Measurements from ENCODE around the gene ERF. TPM values are rescaled to one million over a fixed set of nuclear protein-coding genes. Genes with fewer than 3 reads are reported as not detected.

The ERF gene
- total and polyA plus RNA-seq, 4 donors, result 24.2 to 53.6 (median 43.0) TPM

DNA sequence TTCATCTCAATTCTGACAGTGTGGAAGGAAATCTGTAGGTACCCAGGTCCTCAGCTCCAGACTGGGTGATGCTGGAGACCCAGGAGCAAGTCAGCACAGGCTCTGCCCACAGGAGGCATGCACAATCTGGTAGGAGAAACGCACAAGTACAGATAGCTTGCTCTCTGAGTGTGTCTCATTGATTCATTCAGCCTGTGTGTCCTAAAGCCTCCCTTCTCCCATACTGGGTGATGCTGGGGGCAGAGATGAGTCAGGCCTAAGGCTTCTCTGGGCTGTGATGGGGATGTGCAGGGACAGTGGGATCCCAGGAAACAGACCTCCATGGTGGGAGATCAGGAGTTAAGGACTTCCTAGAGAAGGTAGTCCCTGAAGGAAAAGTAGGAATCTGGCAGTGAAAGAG lies 28.0 kb downstream of the ERF start:
- H3K4me1 ChIP-seq (ENCODE audit: control insufficient read depth in 5 of 5, insufficient read depth in 5 of 5, low read length in 5 of 5), result no peaks in the 10 kb centered on the region
- H3K4me3 ChIP-seq, result no peak overlapping the region
- no peak for DNase-seq
- ATAC-seq (ENCODE audit: insufficient read depth, low FRiP score), result no peak
- no peak overlapping the region for H3K27ac ChIP-seq (ENCODE audit: low read depth in 1 of 2, low read length in 1 of 2)
- H3K27me3 ChIP-seq (ENCODE audit: control insufficient read depth in 3 of 3, insufficient read depth in 3 of 3, low read length in 2 of 3), result no peaks in the 10 kb centered on the region
- 87 to 100% methylated on average over 1 of the region's 1 CpG for WGBS, 2 donors
- TF ChIP-seq, protein P1, sequence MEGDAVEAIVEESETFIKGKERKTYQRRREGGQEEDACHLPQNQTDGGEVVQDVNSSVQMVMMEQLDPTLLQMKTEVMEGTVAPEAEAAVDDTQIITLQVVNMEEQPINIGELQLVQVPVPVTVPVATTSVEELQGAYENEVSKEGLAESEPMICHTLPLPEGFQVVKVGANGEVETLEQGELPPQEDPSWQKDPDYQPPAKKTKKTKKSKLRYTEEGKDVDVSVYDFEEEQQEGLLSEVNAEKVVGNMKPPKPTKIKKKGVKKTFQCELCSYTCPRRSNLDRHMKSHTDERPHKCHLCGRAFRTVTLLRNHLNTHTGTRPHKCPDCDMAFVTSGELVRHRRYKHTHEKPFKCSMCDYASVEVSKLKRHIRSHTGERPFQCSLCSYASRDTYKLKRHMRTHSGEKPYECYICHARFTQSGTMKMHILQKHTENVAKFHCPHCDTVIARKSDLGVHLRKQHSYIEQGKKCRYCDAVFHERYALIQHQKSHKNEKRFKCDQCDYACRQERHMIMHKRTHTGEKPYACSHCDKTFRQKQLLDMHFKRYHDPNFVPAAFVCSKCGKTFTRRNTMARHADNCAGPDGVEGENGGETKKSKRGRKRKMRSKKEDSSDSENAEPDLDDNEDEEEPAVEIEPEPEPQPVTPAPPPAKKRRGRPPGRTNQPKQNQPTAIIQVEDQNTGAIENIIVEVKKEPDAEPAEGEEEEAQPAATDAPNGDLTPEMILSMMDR (IDR thresholded peaks at IDR 0.05; ENCODE audit: control extremely low read depth, extremely low read depth), result no peak
- H3K9me3 ChIP-seq (ENCODE audit: control insufficient read depth in 4 of 4, insufficient read depth in 3 of 4, low read length in 3 of 4), result no peaks in the 10 kb centered on the region
- H3K36me3 ChIP-seq (ENCODE audit: control insufficient read depth in 4 of 4, insufficient read depth in 4 of 4, low read length in 4 of 4), result peaks cover 6 to 59% (median 37%) of the 10 kb centered on the region in 4 donors
- no peak overlapping the region for H3K9ac ChIP-seq (ENCODE audit: insufficient read depth in 1 of 2, low read length in 2 of 2)

DNA sequence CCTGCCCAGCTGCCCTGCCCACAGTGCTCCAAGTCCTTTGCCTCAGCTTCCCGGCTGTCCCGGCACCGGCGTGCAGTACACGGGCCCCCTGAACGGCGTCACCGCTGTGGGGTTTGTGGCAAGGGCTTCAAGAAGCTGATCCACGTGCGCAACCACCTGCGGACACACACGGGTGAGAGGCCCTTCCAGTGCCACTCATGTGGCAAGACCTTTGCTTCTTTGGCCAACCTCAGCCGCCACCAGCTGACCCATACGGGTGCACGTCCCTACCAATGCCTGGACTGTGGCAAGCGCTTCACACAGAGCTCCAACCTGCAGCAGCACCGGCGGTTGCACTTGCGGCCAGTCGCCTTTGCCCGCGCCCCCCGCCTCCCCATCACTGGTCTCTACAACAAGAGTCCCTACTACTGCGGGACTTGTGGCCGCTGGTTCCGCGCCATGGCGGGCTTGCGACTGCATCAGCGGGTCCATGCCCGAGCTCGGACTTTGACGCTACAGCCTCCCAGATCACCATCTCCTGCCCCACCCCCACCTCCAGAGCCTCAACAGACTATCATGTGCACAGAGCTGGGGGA lies 29.1 kb downstream of the ERF start:
- Histone ChIP-seq H3K9ac (ENCODE audit: insufficient read depth in 1 of 2, low read length in 2 of 2) (no peak overlapping the region), H3K27ac (ENCODE audit: low read depth in 1 of 2, low read length in 1 of 2) (no peak overlapping the region), H3K4me3 (no peak overlapping the region), H3K9me3 (ENCODE audit: control insufficient read depth in 4 of 4, insufficient read depth in 3 of 4, low read length in 3 of 4) (no peaks in the 10 kb centered on the region), H3K4me1 (ENCODE audit: control insufficient read depth in 5 of 5, insufficient read depth in 5 of 5, low read length in 5 of 5) (peaks cover 0 to 8% (median 3%) of the 10 kb centered on the region in 5 donors), H3K36me3 (ENCODE audit: control insufficient read depth in 4 of 4, insufficient read depth in 4 of 4, low read length in 4 of 4) (peaks cover 6 to 53% (median 31%) of the 10 kb centered on the region in 4 donors), H3K27me3 (ENCODE audit: control insufficient read depth in 3 of 3, insufficient read depth in 3 of 3, low read length in 2 of 3) (no peaks in the 10 kb centered on the region)
- ATAC-seq (ENCODE audit: insufficient read depth, low FRiP score) (no peak), DNase-seq (no peak)
- WGBS, 2 donors, result 96% methylated on average over 33 of the region's 33 CpGs
- TF ChIP-seq, protein P1 (IDR thresholded peaks at IDR 0.05; ENCODE audit: control extremely low read depth, extremely low read depth), result no peak

DNA sequence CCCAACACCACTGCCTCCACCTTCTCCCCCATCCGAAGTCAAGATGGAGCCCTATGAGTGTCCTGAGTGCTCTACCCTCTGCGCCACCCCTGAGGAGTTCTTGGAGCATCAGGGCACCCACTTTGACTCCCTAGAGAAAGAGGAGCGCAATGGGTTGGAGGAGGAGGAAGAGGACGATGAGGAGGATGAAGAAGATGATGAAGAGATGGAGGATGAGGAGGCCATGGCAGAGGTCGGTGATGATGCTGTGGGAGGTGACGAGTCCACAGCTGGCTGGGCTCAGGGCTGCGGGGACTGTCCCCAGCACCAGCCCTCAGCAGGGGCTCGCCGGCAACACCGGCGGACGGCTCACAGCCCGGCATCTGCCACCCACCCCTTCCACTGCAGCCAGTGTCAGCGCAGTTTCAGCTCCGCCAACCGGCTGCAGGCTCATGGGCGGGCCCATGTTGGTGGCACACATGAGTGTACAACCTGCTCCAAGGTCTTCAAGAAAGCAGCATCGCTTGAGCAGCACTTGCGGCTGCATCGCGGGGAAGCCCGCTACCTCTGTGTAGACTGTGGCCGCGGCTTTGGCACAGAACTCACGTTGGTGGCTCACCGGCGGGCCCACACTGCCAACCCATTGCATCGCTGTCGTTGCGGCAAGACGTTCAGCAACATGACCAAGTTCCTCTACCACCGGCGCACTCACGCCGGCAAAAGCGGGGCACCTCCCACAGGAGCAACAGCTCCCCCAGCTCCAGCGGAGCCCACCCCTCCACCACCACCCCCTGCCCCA lies 29.8 kb downstream of the ERF start:
- Histone ChIP-seq H3K9me3 (ENCODE audit: control insufficient read depth in 4 of 4, insufficient read depth in 3 of 4, low read length in 3 of 4) (no peaks in the 10 kb centered on the region), H3K36me3 (ENCODE audit: control insufficient read depth in 4 of 4, insufficient read depth in 4 of 4, low read length in 4 of 4) (peaks cover 6 to 46% (median 31%) of the 10 kb centered on the region in 4 donors), H3K27ac (ENCODE audit: low read depth in 1 of 2, low read length in 1 of 2) (no peak overlapping the region), H3K27me3 (ENCODE audit: control insufficient read depth in 3 of 3, insufficient read depth in 3 of 3, low read length in 2 of 3) (no peaks in the 10 kb centered on the region), H3K4me1 (ENCODE audit: control insufficient read depth in 5 of 5, insufficient read depth in 5 of 5, low read length in 5 of 5) (peaks cover 0 to 11% (median 4%) of the 10 kb centered on the region in 5 donors), H3K4me3 (no peak overlapping the region), H3K9ac (ENCODE audit: insufficient read depth in 1 of 2, low read length in 2 of 2) (no peak overlapping the region)
- TF ChIP-seq, protein P1 (IDR thresholded peaks at IDR 0.05; ENCODE audit: control extremely low read depth, extremely low read depth), result no peak
- ATAC-seq (ENCODE audit: insufficient read depth, low FRiP score), result no peak
- no peak for DNase-seq
- WGBS, 2 donors, result 96 to 99% methylated on average over 35 to 37 of the region's 37 CpGs
